ENCODE results near the gene BSN. TPM values are rescaled to one million over a fixed set of nuclear protein-coding genes. Genes with fewer than 3 reads are reported as not detected.

BSN gene
- total RNA-seq, 2 experiments from 2014 or later, result 0.03 to 0.27 TPM

DNA sequence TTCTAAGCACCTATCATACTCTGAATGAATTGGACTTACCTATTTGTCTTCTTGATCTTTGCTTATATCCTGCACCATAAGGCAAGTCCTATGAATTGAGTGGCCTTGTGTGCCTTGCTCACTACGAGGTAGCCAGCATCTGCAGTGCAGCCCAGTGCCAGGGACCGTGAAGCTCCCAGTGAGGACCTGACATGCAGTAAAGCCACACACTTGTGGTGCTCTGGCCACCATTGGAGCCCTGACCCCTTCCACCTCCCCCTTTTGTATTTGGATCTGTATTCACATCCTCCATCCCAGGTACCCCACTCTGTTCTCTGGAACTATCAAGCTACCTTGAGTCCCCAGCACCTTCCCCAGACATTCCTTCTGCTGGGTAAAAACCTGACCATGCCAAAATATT lies 52.1 kb downstream of the BSN start:
- Histone ChIP-seq H3K4me3 (ENCODE audit: low read depth, low read length, poor library complexity, severe bottlenecking) (no peak overlapping the region), H3K9me2 (ENCODE audit: insufficient read depth, low read length) (no peaks in the 10 kb centered on the region), H2AFZ (ENCODE audit: low read length) (no peak overlapping the region), H4K20me1 (ENCODE audit: insufficient read depth, low read length) (no peaks in the 10 kb centered on the region), H3K4me2 (ENCODE audit: low read length) (no peak overlapping the region), H3K36me3 (ENCODE audit: insufficient read depth, low read length) (no peaks in the 10 kb centered on the region), H3K9me3 (ENCODE audit: low read length) (no peaks in the 10 kb centered on the region), H3K27ac (ENCODE audit: low read depth, low read length, poor library complexity, severe bottlenecking) (no peak overlapping the region), H3K4me1 (ENCODE audit: insufficient read depth, low read length, poor library complexity, severe bottlenecking) (no peaks in the 10 kb centered on the region), H3K79me2 (ENCODE audit: insufficient read depth, low read depth, low read length) (no peaks in the 10 kb centered on the region)
- POLR2A ChIA-PET, result interaction anchor here (0.6 kb wide), 1 partner anchor 92 kb away, joined by 4 read pairs; no protein-coding TSS in a partner anchor
- CTCF ChIA-PET (ENCODE audit: unreplicated experiment), result no interaction called here
- intact Hi-C loops (cut with micrococcal nuclease; ENCODE audit: unreplicated experiment), result no loop called here
- BruUV-seq (replicated peaks), result no TSS peak
- TF ChIP-seq EZH2phosphoT487 (IDR thresholded peaks at IDR 0.05; ENCODE audit: borderline replicate concordance, low read depth, low read length), result no peak
- TF ChIP-seq, protein P1, sequence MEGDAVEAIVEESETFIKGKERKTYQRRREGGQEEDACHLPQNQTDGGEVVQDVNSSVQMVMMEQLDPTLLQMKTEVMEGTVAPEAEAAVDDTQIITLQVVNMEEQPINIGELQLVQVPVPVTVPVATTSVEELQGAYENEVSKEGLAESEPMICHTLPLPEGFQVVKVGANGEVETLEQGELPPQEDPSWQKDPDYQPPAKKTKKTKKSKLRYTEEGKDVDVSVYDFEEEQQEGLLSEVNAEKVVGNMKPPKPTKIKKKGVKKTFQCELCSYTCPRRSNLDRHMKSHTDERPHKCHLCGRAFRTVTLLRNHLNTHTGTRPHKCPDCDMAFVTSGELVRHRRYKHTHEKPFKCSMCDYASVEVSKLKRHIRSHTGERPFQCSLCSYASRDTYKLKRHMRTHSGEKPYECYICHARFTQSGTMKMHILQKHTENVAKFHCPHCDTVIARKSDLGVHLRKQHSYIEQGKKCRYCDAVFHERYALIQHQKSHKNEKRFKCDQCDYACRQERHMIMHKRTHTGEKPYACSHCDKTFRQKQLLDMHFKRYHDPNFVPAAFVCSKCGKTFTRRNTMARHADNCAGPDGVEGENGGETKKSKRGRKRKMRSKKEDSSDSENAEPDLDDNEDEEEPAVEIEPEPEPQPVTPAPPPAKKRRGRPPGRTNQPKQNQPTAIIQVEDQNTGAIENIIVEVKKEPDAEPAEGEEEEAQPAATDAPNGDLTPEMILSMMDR (conservative IDR thresholded peaks at IDR 0.05; ENCODE audit: low read length), result no peak
- no peak for DNase-seq (ENCODE audit: low spot score)

DNA sequence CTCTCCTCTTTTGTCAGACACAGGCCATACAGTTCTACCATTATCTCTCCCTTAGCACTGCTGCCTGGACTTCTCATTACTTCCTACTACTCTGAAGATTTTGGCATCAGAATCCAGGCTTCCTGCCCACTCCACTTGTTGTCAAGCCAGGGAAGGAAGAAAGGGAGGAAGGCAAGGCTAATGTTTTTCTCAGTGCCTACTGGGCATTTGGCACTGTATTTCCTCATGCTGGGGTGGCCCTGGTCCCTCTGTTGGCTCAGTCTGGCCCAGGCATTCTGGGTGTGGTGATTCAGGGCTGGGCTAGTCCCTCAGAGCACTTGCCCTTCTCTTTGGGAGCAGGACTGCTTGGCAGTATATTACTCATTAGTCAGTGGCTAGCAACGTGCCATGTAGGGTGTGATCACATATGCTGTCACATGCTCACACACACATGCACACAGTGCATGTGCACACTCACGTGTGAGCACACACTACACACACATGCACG lies 52.9 kb downstream of the BSN start:
- Histone ChIP-seq H3K4me3 (ENCODE audit: low read depth, low read length, poor library complexity, severe bottlenecking) (no peak overlapping the region), H3K4me1 (ENCODE audit: insufficient read depth, low read length, poor library complexity, severe bottlenecking) (no peaks in the 10 kb centered on the region), H3K9me2 (ENCODE audit: insufficient read depth, low read length) (no peaks in the 10 kb centered on the region), H4K20me1 (ENCODE audit: insufficient read depth, low read length) (no peaks in the 10 kb centered on the region), H3K36me3 (ENCODE audit: insufficient read depth, low read length) (no peaks in the 10 kb centered on the region), H3K79me2 (ENCODE audit: insufficient read depth, low read depth, low read length) (no peaks in the 10 kb centered on the region), H3K4me2 (ENCODE audit: low read length) (no peak overlapping the region), H3K9me3 (ENCODE audit: low read length) (no peaks in the 10 kb centered on the region), H3K27ac (ENCODE audit: low read depth, low read length, poor library complexity, severe bottlenecking) (no peak overlapping the region), H2AFZ (ENCODE audit: low read length) (no peak overlapping the region)
- intact Hi-C loops (cut with micrococcal nuclease; ENCODE audit: unreplicated experiment), result no loop called here
- DNase-seq (ENCODE audit: low spot score), result no peak
- BruUV-seq (replicated peaks), result no TSS peak
- POLR2A ChIA-PET, result interaction anchor here (0.6 kb wide), 1 partner anchor 93 kb away, joined by 4 read pairs; no protein-coding TSS in a partner anchor
- CTCF ChIA-PET (ENCODE audit: unreplicated experiment), result no interaction called here
- no peak for TF ChIP-seq EZH2phosphoT487 (IDR thresholded peaks at IDR 0.05; ENCODE audit: borderline replicate concordance, low read depth, low read length)
- TF ChIP-seq, protein P1 (conservative IDR thresholded peaks at IDR 0.05; ENCODE audit: low read length), result no peak

DNA sequence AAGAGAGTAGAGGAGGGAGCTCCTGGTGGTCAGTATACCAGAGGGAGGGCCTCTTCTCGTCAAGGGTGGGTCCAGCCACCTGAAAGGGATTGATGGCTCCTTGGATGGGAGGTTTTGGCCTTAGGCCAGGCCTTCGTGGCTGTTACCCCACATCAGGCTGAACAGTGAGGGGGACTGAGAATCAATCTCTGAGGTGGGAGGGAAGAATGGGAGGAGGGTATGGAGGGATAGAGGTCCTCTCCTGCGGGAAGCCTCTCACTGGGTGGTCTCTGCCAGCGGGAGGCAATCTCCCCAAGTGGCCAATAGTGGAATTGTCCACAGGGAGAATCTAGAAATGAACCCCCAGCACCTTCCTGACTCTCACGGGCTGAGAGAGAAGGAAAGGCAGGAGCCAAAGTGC lies 53.5 kb downstream of the BSN start:
- ChIA-PET CTCF (ENCODE audit: unreplicated experiment) (no interaction called here), POLR2A (no interaction called here)
- Histone ChIP-seq H3K27ac (ENCODE audit: low read depth, low read length, poor library complexity, severe bottlenecking) (no peak overlapping the region), H3K79me2 (ENCODE audit: insufficient read depth, low read depth, low read length) (no peaks in the 10 kb centered on the region), H2AFZ (ENCODE audit: low read length) (no peak overlapping the region), H3K9me3 (ENCODE audit: low read length) (no peaks in the 10 kb centered on the region), H3K9me2 (ENCODE audit: insufficient read depth, low read length) (no peaks in the 10 kb centered on the region), H3K4me2 (ENCODE audit: low read length) (no peak overlapping the region), H3K4me3 (ENCODE audit: low read depth, low read length, poor library complexity, severe bottlenecking) (no peak overlapping the region), H3K4me1 (ENCODE audit: insufficient read depth, low read length, poor library complexity, severe bottlenecking) (no peaks in the 10 kb centered on the region), H4K20me1 (ENCODE audit: insufficient read depth, low read length) (no peaks in the 10 kb centered on the region), H3K36me3 (ENCODE audit: insufficient read depth, low read length) (no peaks in the 10 kb centered on the region)
- no TSS peak for BruUV-seq (replicated peaks)
- intact Hi-C loops (cut with micrococcal nuclease; ENCODE audit: unreplicated experiment), result no loop called here
- DNase-seq (ENCODE audit: low spot score), result no peak
- TF ChIP-seq EZH2phosphoT487 (IDR thresholded peaks at IDR 0.05; ENCODE audit: borderline replicate concordance, low read depth, low read length), result no peak
- TF ChIP-seq, protein P1 (conservative IDR thresholded peaks at IDR 0.05; ENCODE audit: low read length), result peak; percentile 56

Measured in OCI-LY7 (cell line).